PC-9 (cell line): ENCODE results near the gene IFT22.

Experiments used
- EZH2 ChIP-seq: fragments of 200-600 bp; sonication (generic); IDR thresholded peaks from 2 replicates; pipeline ENCODE4 v1.8.0; 2017; ENCODE audit warnings: antibody characterized with exemption, low read depth
- TF ChIP-seq, protein P1 (sequence below): fragments of 200-600 bp; sonication (generic); conservative IDR thresholded peaks from 2 replicates; pipeline ENCODE4 v1.6.1; 2017; ENCODE audit warnings: mixed run types, antibody characterized with exemption, mild to moderate bottlenecking, moderate library complexity

DNA sequence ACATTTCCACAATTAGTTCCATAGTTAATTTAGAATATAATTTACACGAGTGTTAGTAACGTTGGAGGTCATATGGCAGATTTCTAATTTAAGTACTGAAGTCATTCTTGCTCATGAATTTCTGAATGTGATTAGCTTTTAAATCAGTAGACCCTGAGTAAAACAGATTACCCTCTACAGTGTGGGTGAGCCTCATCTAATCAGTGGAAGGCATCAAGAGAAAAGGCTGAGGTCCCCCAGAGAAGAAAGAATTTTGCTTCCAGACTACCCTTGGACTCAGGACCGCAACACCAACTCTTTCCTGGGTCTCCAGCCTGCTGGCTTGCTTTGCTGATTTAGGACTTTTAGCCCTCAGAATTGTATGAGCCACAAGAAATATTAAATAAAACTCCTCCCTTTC is 33.2 kb downstream of the IFT22 start:
- TF ChIP-seq, protein P1, sequence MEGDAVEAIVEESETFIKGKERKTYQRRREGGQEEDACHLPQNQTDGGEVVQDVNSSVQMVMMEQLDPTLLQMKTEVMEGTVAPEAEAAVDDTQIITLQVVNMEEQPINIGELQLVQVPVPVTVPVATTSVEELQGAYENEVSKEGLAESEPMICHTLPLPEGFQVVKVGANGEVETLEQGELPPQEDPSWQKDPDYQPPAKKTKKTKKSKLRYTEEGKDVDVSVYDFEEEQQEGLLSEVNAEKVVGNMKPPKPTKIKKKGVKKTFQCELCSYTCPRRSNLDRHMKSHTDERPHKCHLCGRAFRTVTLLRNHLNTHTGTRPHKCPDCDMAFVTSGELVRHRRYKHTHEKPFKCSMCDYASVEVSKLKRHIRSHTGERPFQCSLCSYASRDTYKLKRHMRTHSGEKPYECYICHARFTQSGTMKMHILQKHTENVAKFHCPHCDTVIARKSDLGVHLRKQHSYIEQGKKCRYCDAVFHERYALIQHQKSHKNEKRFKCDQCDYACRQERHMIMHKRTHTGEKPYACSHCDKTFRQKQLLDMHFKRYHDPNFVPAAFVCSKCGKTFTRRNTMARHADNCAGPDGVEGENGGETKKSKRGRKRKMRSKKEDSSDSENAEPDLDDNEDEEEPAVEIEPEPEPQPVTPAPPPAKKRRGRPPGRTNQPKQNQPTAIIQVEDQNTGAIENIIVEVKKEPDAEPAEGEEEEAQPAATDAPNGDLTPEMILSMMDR: no peak
- no peak for TF ChIP-seq EZH2
